Ascending aorta (tissue), 2 donors: ENCODE data around the gene USPL1. TPM values are rescaled to one million over a fixed set of nuclear protein-coding genes. Genes with fewer than 3 reads are reported as not detected.

Experiments
- DNase-seq, 2 donors: peaks; one replicate each; pipeline ENCODE4 v3.0.0-alpha.2; 2019; ENCODE audit warnings: low spot score in 2 of 2
- H3K27ac ChIP-seq, 2 donors: fragments of 200-600 bp; sonication (generic); one replicate each; pipeline ENCODE4 v1.5.1; 2016 to 2017; ENCODE audit warnings: mild to moderate bottlenecking in 1 of 2
- H3K27me3 ChIP-seq: fragments of 200-600 bp; sonication (generic); one replicate; pipeline ENCODE4 v1.5.1; 2017
- H3K36me3 ChIP-seq, 2 donors: fragments of 200-600 bp; sonication (generic); one replicate each; pipeline ENCODE4 v1.5.1; 2016
- H3K4me1 ChIP-seq, 2 donors: fragments of 200-600 bp; sonication (generic); one replicate each; pipeline ENCODE4 v1.5.1; 2016 to 2017; ENCODE audit warnings: mild to moderate bottlenecking in 1 of 2
- H3K4me3 ChIP-seq, 2 donors: fragments of 200-600 bp; sonication (generic); one replicate each; pipeline ENCODE4 v1.5.1; 2016 to 2017; ENCODE audit warnings: mild to moderate bottlenecking in 1 of 2
- H3K9me3 ChIP-seq, 2 donors: fragments of 200-600 bp; sonication (generic); one replicate each; pipeline ENCODE4 v1.5.1; 2016
- CTCF ChIP-seq, 3 experiments: fragments of 200-600 bp in 2 of 3; fragments of 450-650 bp in 1 of 3; sonication (generic) in 2 of 3; IDR thresholded peaks; one replicate each; pipeline ENCODE4 v1.5.1; 2016 to 2019; ENCODE audit warnings: antibody characterized with exemption in 3 of 3, mild to moderate bottlenecking in 1 of 3, moderate library complexity in 1 of 3
- intact Hi-C: fragments of 100-400 bp; cut with DNase I; formaldehyde crosslinking; loops from one replicate; pipeline ENCODE4 v1.15.1; 2023
- total RNA-seq: library from RNA; depleted of rRNA; stranded (reverse); fragments of >200 nt; gene quantifications from one replicate; pipeline ENCODE4 v1.1.0, GENCODE V29; 2016

Gene USPL1
- total RNA-seq, 1 donor from 2014 or later, result 4.0 TPM

DNA sequence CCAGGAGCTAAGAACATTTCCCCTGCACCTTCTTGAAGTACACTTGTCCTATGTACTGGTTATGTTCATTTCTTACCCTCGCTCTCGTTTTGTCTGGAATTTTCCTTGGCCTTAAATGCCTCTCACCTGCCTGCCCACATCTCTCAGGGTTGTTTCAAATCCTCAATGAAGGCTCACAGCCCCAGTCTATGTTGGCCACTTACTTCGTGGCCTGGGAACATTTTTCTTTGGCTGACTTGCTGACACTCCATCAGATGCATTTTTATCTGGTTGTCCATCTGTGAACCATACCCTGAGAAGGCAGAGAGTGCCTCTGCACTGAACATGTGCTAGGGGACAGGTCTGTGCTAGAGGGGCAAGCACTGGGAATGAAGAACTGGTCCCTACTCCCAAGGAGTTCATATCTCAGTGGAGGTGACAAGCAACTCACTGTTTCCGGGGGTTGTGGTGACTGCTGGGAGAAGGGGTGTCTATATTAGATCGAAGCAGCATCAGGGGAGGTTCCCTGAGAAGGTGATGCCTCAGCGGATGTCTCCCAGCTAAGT, 53.6 kb downstream of the USPL1 start:
- DNase-seq, result no peak
- no peaks in the 10 kb centered on the region for H3K4me1 ChIP-seq
- no peaks in the 10 kb centered on the region for H3K36me3 ChIP-seq
- no peak for TF ChIP-seq CTCF (IDR thresholded peaks at IDR 0.05)
- no peak overlapping the region for H3K27ac ChIP-seq
- H3K27me3 ChIP-seq, result no peaks in the 10 kb centered on the region
- intact Hi-C loops, result loop anchor here (5.0 to 10.0 kb wide), 3 partner anchors 196 to 367 kb away; partner anchors contain the start of gene KATNAL1
- H3K9me3 ChIP-seq, result no peaks in the 10 kb centered on the region
- no peak overlapping the region for H3K4me3 ChIP-seq

- peak overlapping the region; percentile 53 to 64 for H3K4me3 ChIP-seq
- no peaks in the 10 kb centered on the region for H3K27me3 ChIP-seq
- peak overlapping the region; percentile 59 to 88 for H3K27ac ChIP-seq
- TF ChIP-seq CTCF (IDR thresholded peaks at IDR 0.05), result peak; percentile 58 to 81 (median 61)
- peak; percentile 79 to 96 for DNase-seq
- no peaks in the 10 kb centered on the region for H3K36me3 ChIP-seq
- H3K9me3 ChIP-seq, result no peaks in the 10 kb centered on the region
- no peaks in the 10 kb centered on the region for H3K4me1 ChIP-seq
- intact Hi-C loops, result loop anchor here (1.0 to 10.0 kb wide), 7 partner anchors 57 to 369 kb away; partner anchors contain the start of genes KATNAL1 and USPL1
Measured at GRCh38 chr13:30673669-30674521, 56.2 kb downstream of the USPL1 start.

GRCh38 chr13:30675717-30676116, 58.0 kb downstream of the USPL1 start:
- Histone ChIP-seq H3K4me1 (no peaks in the 10 kb centered on the region), H3K36me3 (no peaks in the 10 kb centered on the region), H3K27me3 (no peaks in the 10 kb centered on the region), H3K9me3 (no peaks in the 10 kb centered on the region), H3K4me3 (no peak overlapping the region), H3K27ac (peak overlapping the region; percentile 24 to 34)
- TF ChIP-seq CTCF (IDR thresholded peaks at IDR 0.05), result no peak
- no peak for DNase-seq
- intact Hi-C loops, result loop anchor here (2.0 to 10.0 kb wide), 5 partner anchors 69 to 371 kb away; partner anchors contain the start of gene KATNAL1

DNA sequence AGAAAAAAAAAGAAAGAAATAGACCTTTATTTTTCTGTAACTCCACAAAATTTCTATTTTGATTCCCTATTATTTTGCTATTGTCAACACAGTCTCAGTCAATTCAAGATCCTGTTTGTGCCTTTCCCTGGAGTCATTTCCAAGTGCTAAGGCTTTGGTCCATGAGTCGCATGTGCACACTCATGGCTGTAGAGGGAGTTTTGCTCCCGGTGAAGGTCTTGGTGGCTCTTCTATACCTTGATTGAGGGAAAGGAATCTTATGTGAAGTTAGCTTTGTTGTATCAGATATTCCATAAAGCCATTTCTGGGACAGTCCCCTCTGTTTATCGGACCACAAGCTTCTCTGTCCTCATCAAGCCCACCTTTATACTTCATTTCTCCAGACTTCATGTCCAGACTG, 59.0 kb downstream of the USPL1 start:
- H3K9me3 ChIP-seq, result no peaks in the 10 kb centered on the region
- H3K36me3 ChIP-seq, result no peaks in the 10 kb centered on the region
- no peaks in the 10 kb centered on the region for H3K27me3 ChIP-seq
- H3K27ac ChIP-seq, result no peak overlapping the region
- H3K4me1 ChIP-seq, result no peaks in the 10 kb centered on the region
- H3K4me3 ChIP-seq, result no peak overlapping the region
- TF ChIP-seq CTCF (IDR thresholded peaks at IDR 0.05), result peak in 1 of 3 experiments; percentile 39
- no peak for DNase-seq
- intact Hi-C loops, result loop anchor here (10.0 kb wide), 2 partner anchors 272 to 372 kb away; partner anchors contain the start of gene KATNAL1

DNA sequence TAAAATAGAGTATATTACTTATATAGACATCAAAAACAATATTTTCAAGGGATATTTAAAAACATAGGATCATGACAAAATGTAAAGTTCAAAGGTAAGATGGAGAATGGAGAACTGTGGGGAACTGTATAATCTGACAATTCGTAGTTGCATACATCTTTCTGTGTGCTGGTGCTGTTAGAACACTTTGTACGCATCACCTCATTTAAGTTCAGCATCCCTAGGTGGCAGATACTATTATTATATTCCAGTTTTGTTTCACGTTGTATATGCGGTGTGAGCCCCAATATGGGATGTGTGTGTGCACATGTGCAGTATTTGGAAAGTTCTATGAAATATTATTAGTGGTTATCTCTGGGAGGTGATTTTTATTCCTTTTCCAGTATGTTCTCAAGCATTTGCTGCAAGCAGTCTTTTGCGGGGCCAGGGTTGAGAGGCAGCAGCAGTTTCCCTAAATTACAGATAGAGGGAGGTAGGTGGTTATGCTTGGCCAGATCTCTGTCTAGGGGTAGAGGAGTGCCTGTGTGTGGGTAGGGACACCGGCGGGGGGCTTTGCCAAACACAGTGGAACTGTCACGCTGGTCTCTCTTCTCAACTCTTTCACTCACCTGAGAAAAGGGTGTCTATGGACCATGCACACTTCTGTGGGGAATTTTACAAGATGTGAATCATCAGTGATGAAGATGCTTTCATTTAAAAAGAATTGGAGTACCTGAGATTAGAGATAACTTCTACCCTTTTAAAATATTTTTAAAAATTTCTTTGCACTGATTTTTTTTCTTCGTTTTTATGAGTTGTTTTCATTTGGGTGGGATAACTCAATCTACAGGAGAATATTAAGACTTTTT, 62.0 kb downstream of the USPL1 start:
- peak; percentile 49 to 64 (median 53) for TF ChIP-seq CTCF (IDR thresholded peaks at IDR 0.05)
- Histone ChIP-seq H3K4me3 (no peak overlapping the region), H3K36me3 (no peaks in the 10 kb centered on the region), H3K27ac (no peak overlapping the region), H3K9me3 (no peaks in the 10 kb centered on the region), H3K27me3 (no peaks in the 10 kb centered on the region), H3K4me1 (no peaks in the 10 kb centered on the region)
- no peak for DNase-seq
- intact Hi-C loops, result loop anchor here (1.0 to 10.0 kb wide), 3 partner anchors 275 to 375 kb away; partner anchors contain the start of gene KATNAL1
